ENCODE results near the gene SYT2. TPM values are rescaled to one million over a fixed set of nuclear protein-coding genes. Genes with fewer than 3 reads are reported as not detected.

The SYT2 gene
- total and polyA plus RNA-seq, 2 of the 13 experiments (the other 11 are each of a cell fraction or from before 2014, with no cell fraction given): not detected

DNA sequence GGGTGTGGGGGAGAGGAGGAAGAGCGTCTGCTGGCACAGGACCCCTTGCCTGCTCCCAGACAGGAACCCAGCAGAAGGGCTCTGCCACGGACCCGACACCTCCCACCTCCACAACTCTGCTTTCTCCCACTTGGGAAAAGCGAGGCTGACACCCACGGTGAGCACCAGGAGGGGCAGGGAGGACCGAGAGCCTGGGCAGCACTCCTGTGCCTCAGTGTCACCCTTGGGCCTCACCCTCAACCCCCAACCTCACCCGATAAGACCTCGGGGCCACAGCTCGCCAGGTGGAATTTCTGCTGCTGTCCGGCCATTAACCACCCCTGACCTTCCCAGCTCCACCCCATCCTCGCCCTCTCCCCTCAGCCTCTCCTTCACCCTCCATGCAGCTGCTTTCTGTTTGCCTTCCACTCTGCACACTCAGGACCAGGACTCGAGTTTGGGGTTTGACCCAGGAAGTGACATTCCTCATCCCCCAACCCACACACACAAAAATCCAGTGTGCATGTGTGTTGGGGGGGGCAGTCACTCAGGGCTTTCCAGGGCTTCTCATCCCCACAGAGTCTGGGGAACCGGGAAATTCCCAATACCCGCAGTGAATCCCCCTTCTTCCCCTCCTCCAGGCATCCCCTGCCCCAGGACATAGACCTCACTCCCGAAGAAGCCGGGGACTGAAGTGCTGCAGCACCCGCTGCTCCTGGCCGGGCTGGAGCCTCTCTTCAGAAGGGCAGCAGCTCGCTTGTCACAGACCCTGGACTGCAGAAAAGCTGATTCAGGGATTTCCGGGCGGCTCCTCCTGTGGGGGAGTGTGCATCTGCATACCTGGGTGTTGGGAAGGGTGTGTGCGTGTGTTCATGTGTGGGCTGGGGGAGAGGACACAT is 65.8 kb downstream of the SYT2 start:
- no peak overlapping the region for H3K4me2 ChIP-seq (ENCODE audit: low read depth, low read length)

GRCh38 chr1:202643397-202644218 is 66.6 kb downstream of the SYT2 start:
- 0 out of 2 replicates have a peak, but pooled peaks cover 2% of the 10 kb centered on the region for H4K20me1 ChIP-seq (ENCODE audit: insufficient read depth, low read length)
- in situ Hi-C loops (cut with HindIII; ENCODE audit: extremely low pct_ligation_motif_present, low pct_unique_long_range_greater_than_20kb): no loop called here
- H3K27me3 ChIP-seq (ENCODE audit: control insufficient read depth in 1 of 2, insufficient read depth in 2 of 2, low read length in 2 of 2): peaks cover 9 to 63% of the 10 kb centered on the region in 2 experiments
- H3K4me3 ChIP-seq (replicated peaks in 1 of 3; ENCODE audit: insufficient read depth in 1 of 3, low read depth in 2 of 3, low read length in 3 of 3): peak overlapping the region in 2 of 3 experiments; percentile 28 to 60; a peak in 3 of 6 replicates
- CTCF ChIA-PET (ENCODE audit: low intra/inter-chr PET ratio, low total read pairs): no interaction called here
- no TSS peak for BruUV-seq (replicated peaks)
- H3K79me2 ChIP-seq (ENCODE audit: insufficient read depth, low read length): no peaks in the 10 kb centered on the region
- POLR2A ChIA-PET: no interaction called here
- no peak overlapping the region for H3K9ac ChIP-seq (ENCODE audit: insufficient read depth, low read depth, low read length)
- FAIRE-seq: no peak
- 6% methylated on average over 50 of the region's 55 CpGs for WGBS (ENCODE audit: low lambda C conversion rate)
- H2AFZ ChIP-seq (ENCODE audit: low read length): no peak overlapping the region
- no peaks in the 10 kb centered on the region for H3K9me3 ChIP-seq (ENCODE audit: low read length)
- H3K4me2 ChIP-seq (ENCODE audit: low read depth, low read length): peak overlapping the region; percentile 61; the same call in 1 of the 2 replicates
- no peaks in the 10 kb centered on the region for H3K36me3 ChIP-seq (replicated peaks in 1 of 2; ENCODE audit: control insufficient read depth in 1 of 2, insufficient read depth in 2 of 2, low read length in 2 of 2)
- peaks cover 27% of the 10 kb centered on the region for H3K4me1 ChIP-seq (ENCODE audit: insufficient read depth, low read length)
- DNase-seq (ENCODE audit: low spot score): no peak
- H3K27ac ChIP-seq (ENCODE audit: extremely low read length, insufficient read depth, low read length): no peak overlapping the region
- intact Hi-C loops (cut with micrococcal nuclease; ENCODE audit: unreplicated experiment): no loop called here
- ATAC-seq: peak; percentile 58
- TF ChIP-seq ZNF605 (CRISPR knock-in tag; IDR thresholded peaks at IDR 0.05): no peak
- TF ChIP-seq HNRNPK (IDR thresholded peaks at IDR 0.05; ENCODE audit: low read depth, low read length, poor library complexity, severe bottlenecking): peak; percentile 43
- TF ChIP-seq EHMT2 (IDR thresholded peaks at IDR 0.05; ENCODE audit: borderline replicate concordance, low read depth, low read length): no peak
- TF ChIP-seq ZNF75D (CRISPR knock-in tag; IDR thresholded peaks at IDR 0.05; ENCODE audit: borderline replicate concordance): no peak
- TF ChIP-seq, protein P1, sequence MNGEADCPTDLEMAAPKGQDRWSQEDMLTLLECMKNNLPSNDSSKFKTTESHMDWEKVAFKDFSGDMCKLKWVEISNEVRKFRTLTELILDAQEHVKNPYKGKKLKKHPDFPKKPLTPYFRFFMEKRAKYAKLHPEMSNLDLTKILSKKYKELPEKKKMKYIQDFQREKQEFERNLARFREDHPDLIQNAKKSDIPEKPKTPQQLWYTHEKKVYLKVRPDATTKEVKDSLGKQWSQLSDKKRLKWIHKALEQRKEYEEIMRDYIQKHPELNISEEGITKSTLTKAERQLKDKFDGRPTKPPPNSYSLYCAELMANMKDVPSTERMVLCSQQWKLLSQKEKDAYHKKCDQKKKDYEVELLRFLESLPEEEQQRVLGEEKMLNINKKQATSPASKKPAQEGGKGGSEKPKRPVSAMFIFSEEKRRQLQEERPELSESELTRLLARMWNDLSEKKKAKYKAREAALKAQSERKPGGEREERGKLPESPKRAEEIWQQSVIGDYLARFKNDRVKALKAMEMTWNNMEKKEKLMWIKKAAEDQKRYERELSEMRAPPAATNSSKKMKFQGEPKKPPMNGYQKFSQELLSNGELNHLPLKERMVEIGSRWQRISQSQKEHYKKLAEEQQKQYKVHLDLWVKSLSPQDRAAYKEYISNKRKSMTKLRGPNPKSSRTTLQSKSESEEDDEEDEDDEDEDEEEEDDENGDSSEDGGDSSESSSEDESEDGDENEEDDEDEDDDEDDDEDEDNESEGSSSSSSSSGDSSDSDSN (CRISPR knock-in tag; IDR thresholded peaks at IDR 0.05): no peak
- no peak for TF ChIP-seq TBX3 (IDR thresholded peaks at IDR 0.05; ENCODE audit: borderline replicate concordance)
- TF ChIP-seq, protein P2, sequence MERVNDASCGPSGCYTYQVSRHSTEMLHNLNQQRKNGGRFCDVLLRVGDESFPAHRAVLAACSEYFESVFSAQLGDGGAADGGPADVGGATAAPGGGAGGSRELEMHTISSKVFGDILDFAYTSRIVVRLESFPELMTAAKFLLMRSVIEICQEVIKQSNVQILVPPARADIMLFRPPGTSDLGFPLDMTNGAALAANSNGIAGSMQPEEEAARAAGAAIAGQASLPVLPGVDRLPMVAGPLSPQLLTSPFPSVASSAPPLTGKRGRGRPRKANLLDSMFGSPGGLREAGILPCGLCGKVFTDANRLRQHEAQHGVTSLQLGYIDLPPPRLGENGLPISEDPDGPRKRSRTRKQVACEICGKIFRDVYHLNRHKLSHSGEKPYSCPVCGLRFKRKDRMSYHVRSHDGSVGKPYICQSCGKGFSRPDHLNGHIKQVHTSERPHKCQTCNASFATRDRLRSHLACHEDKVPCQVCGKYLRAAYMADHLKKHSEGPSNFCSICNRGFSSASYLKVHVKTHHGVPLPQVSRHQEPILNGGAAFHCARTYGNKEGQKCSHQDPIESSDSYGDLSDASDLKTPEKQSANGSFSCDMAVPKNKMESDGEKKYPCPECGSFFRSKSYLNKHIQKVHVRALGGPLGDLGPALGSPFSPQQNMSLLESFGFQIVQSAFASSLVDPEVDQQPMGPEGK (CRISPR knock-in tag; IDR thresholded peaks at IDR 0.05): 0 out of 2 replicates have a peak, but pooled peaks have one; percentile 12
- no peak for TF ChIP-seq ZNF775 (CRISPR knock-in tag; IDR thresholded peaks at IDR 0.05; ENCODE audit: borderline replicate concordance)

More for the DNA sequence above, 65.8 kb downstream of the SYT2 start:
- in situ Hi-C loops (cut with HindIII; ENCODE audit: extremely low pct_ligation_motif_present, low pct_unique_long_range_greater_than_20kb) (no loop called here), intact Hi-C loops (cut with micrococcal nuclease; ENCODE audit: unreplicated experiment) (no loop called here)
- H3K27me3 ChIP-seq (ENCODE audit: control insufficient read depth in 1 of 2, insufficient read depth in 2 of 2, low read length in 2 of 2): peaks cover 8 to 60% of the 10 kb centered on the region in 2 experiments
- CTCF ChIA-PET (ENCODE audit: low intra/inter-chr PET ratio, low total read pairs): no interaction called here
- no peak overlapping the region for H3K27ac ChIP-seq (ENCODE audit: extremely low read length, insufficient read depth, low read length)
- peak; percentile 11; the same call in 2 of the 3 replicates for ATAC-seq
- WGBS (ENCODE audit: low lambda C conversion rate): 11% methylated on average over 7 of the region's 22 CpGs
- no peaks in the 10 kb centered on the region for H3K79me2 ChIP-seq (ENCODE audit: insufficient read depth, low read length)
- no peak for FAIRE-seq
- H2AFZ ChIP-seq (ENCODE audit: low read length): no peak overlapping the region
- 0 out of 2 replicates have a peak, but pooled peaks cover 2% of the 10 kb centered on the region for H4K20me1 ChIP-seq (ENCODE audit: insufficient read depth, low read length)
- H3K9me3 ChIP-seq (ENCODE audit: low read length): no peaks in the 10 kb centered on the region
- no peak overlapping the region for H3K9ac ChIP-seq (ENCODE audit: insufficient read depth, low read depth, low read length)
- DNase-seq (ENCODE audit: low spot score): no peak
- POLR2A ChIA-PET: no interaction called here
- H3K36me3 ChIP-seq (replicated peaks in 1 of 2; ENCODE audit: control insufficient read depth in 1 of 2, insufficient read depth in 2 of 2, low read length in 2 of 2): no peaks in the 10 kb centered on the region
- no peak for TF ChIP-seq KAT2B (IDR thresholded peaks at IDR 0.05; ENCODE audit: borderline replicate concordance, low read depth, low read length)
- no peak for TF ChIP-seq ZNF782 (CRISPR knock-in tag; IDR thresholded peaks at IDR 0.05; ENCODE audit: borderline replicate concordance)
- TF ChIP-seq MAFK (conservative IDR thresholded peaks at IDR 0.05 in 1 of 2, IDR thresholded peaks at IDR 0.05 in 1 of 2; ENCODE audit: low read length in 2 of 2): peak; percentile 60 to 70
- TF ChIP-seq MAFF (IDR thresholded peaks at IDR 0.05; ENCODE audit: low read depth, low read length): peak; percentile 66
- no peak overlapping the region; a peak in 1 of 6 replicates for H3K4me3 ChIP-seq (replicated peaks in 1 of 3; ENCODE audit: insufficient read depth in 1 of 3, low read depth in 2 of 3, low read length in 3 of 3)
- peaks cover 19% of the 10 kb centered on the region for H3K4me1 ChIP-seq (ENCODE audit: insufficient read depth, low read length)
- BruUV-seq (replicated peaks): no TSS peak
